ENCODE data around the gene ERI3. TPM values are rescaled to one million over a fixed set of nuclear protein-coding genes. Genes with fewer than 3 reads are reported as not detected.
A peak's percentile ranks its signal among the peaks of the same experiment; 100 is the strongest.

The ERI3 gene
- total RNA-seq, 1 experiment from 2014 or later = 83.4 TPM

- Mint-ChIP-seq H3K27me3 (ENCODE audit: insufficient read depth, unreplicated experiment) (no peaks in the 10 kb centered on the region), H3K9me3 (ENCODE audit: unreplicated experiment) (no peaks in the 10 kb centered on the region), H3K4me1 (ENCODE audit: insufficient read depth, unreplicated experiment) (peaks cover 35% of the 10 kb centered on the region), H3K36me3 (ENCODE audit: insufficient read depth, unreplicated experiment) (peaks cover 23% of the 10 kb centered on the region), H3K27ac (ENCODE audit: low read depth, unreplicated experiment) (peak overlapping the region; percentile 92), H3K4me3 (ENCODE audit: unreplicated experiment) (peak overlapping the region; percentile 89)
- TSS peak; percentile 52 for BruUV-seq (replicated peaks)
- POLR2A ChIA-PET = interaction anchor here (0.6 to 4.2 kb wide), 7 partner anchors 10 to 342 kb away, joined by 3 to 56 read pairs (median 3); no protein-coding TSS in a partner anchor
- TF ChIP-seq, protein P1, sequence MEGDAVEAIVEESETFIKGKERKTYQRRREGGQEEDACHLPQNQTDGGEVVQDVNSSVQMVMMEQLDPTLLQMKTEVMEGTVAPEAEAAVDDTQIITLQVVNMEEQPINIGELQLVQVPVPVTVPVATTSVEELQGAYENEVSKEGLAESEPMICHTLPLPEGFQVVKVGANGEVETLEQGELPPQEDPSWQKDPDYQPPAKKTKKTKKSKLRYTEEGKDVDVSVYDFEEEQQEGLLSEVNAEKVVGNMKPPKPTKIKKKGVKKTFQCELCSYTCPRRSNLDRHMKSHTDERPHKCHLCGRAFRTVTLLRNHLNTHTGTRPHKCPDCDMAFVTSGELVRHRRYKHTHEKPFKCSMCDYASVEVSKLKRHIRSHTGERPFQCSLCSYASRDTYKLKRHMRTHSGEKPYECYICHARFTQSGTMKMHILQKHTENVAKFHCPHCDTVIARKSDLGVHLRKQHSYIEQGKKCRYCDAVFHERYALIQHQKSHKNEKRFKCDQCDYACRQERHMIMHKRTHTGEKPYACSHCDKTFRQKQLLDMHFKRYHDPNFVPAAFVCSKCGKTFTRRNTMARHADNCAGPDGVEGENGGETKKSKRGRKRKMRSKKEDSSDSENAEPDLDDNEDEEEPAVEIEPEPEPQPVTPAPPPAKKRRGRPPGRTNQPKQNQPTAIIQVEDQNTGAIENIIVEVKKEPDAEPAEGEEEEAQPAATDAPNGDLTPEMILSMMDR (IDR thresholded peaks at IDR 0.05; ENCODE audit: unreplicated experiment) = no peak
- CTCF ChIA-PET = interaction anchor here (0.8 to 2.3 kb wide), 4 partner anchors 9 to 259 kb away, joined by 3 to 11 read pairs (median 6); no protein-coding TSS in a partner anchor
- DNase-seq (ENCODE audit: unreplicated experiment) = no peak
- intact Hi-C loops (cut with micrococcal nuclease) = no loop called here
These were observed 687 bp upstream of the ERI3 start for GRCh38 chr1:44355582-44356305.

DNA sequence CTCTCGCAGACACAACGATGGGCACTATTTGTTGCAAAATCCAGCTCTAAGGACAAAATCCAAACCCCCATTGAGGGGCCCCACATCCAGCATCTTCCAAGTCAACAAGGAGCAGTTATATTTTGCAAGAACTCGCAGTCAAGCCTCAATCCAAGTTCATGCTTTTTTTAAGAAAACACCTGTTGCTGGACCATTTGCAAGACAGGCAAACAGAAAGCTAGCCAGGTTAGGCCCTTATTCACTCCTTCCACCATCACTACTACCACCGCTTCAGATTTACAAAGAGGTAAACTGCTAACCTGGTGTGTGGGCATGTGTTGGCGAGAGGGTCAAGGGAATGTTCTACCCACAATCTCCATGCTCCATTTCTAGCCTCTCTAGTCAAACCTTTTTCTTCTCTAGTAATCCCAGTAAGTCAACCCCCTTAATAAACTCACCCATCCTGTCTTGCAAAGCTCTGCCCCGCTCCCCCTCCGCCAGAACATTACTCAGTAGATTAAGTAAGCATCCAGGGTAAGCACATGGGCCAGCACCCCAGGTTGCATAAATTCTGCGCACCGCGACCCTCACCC, 703 bp downstream of the ERI3 start:
- peak overlapping the region; percentile 92 for H3K27ac Mint-ChIP-seq (ENCODE audit: low read depth, unreplicated experiment)
- H3K9me3 Mint-ChIP-seq (ENCODE audit: unreplicated experiment) = no peaks in the 10 kb centered on the region
- peak overlapping the region; percentile 89 for H3K4me3 Mint-ChIP-seq (ENCODE audit: unreplicated experiment)
- TF ChIP-seq, protein P1 (IDR thresholded peaks at IDR 0.05; ENCODE audit: unreplicated experiment) = no peak
- peaks cover 23% of the 10 kb centered on the region for H3K36me3 Mint-ChIP-seq (ENCODE audit: insufficient read depth, unreplicated experiment)
- no peaks in the 10 kb centered on the region for H3K27me3 Mint-ChIP-seq (ENCODE audit: insufficient read depth, unreplicated experiment)
- H3K4me1 Mint-ChIP-seq (ENCODE audit: insufficient read depth, unreplicated experiment) = peaks cover 28% of the 10 kb centered on the region
- BruUV-seq (replicated peaks) = TSS peak; percentile 57
- POLR2A ChIA-PET = interaction anchor here (0.5 to 4.2 kb wide), 11 partner anchors 9 to 353 kb away, joined by 3 to 56 read pairs (median 4); no protein-coding TSS in a partner anchor
- CTCF ChIA-PET = interaction anchor here (1.0 to 2.3 kb wide), 3 partner anchors 26 to 298 kb away, joined by 3 to 9 read pairs (median 4); no protein-coding TSS in a partner anchor
- peak; percentile 11 for DNase-seq (ENCODE audit: unreplicated experiment)
- intact Hi-C loops (cut with micrococcal nuclease) = no loop called here

- TF ChIP-seq, protein P1 (IDR thresholded peaks at IDR 0.05; ENCODE audit: unreplicated experiment) = no peak
- Mint-ChIP-seq H3K27ac (ENCODE audit: low read depth, unreplicated experiment) (no peak overlapping the region), H3K9me3 (ENCODE audit: unreplicated experiment) (no peaks in the 10 kb centered on the region), H3K4me3 (ENCODE audit: unreplicated experiment) (peak overlapping the region; percentile 89), H3K36me3 (ENCODE audit: insufficient read depth, unreplicated experiment) (peaks cover 23% of the 10 kb centered on the region), H3K27me3 (ENCODE audit: insufficient read depth, unreplicated experiment) (no peaks in the 10 kb centered on the region), H3K4me1 (ENCODE audit: insufficient read depth, unreplicated experiment) (peaks cover 26% of the 10 kb centered on the region)
- intact Hi-C loops (cut with micrococcal nuclease) = no loop called here
- POLR2A ChIA-PET = interaction anchor here (0.5 to 4.2 kb wide), 8 partner anchors 8 to 201 kb away, joined by 3 to 56 read pairs (median 4); no protein-coding TSS in a partner anchor
- no peak for DNase-seq (ENCODE audit: unreplicated experiment)
- CTCF ChIA-PET = interaction anchor here (0.7 to 2.3 kb wide), 6 partner anchors 16 to 348 kb away, joined by 3 to 9 read pairs (median 4); no protein-coding TSS in a partner anchor
- BruUV-seq (replicated peaks) = no TSS peak
These were observed 1.5 kb downstream of the ERI3 start for GRCh38 chr1:44353604-44354003.

- Mint-ChIP-seq H3K9me3 (ENCODE audit: unreplicated experiment) (no peaks in the 10 kb centered on the region), H3K4me1 (ENCODE audit: insufficient read depth, unreplicated experiment) (peaks cover 37% of the 10 kb centered on the region), H3K4me3 (ENCODE audit: unreplicated experiment) (no peak overlapping the region), H3K27me3 (ENCODE audit: insufficient read depth, unreplicated experiment) (no peaks in the 10 kb centered on the region), H3K36me3 (ENCODE audit: insufficient read depth, unreplicated experiment) (peaks cover 23% of the 10 kb centered on the region), H3K27ac (ENCODE audit: low read depth, unreplicated experiment) (peak overlapping the region; percentile 17)
- TF ChIP-seq, protein P1 (IDR thresholded peaks at IDR 0.05; ENCODE audit: unreplicated experiment) = no peak
- DNase-seq (ENCODE audit: unreplicated experiment) = no peak
- intact Hi-C loops (cut with micrococcal nuclease) = no loop called here
- POLR2A ChIA-PET = interaction anchor here (0.7 to 1.0 kb wide), 2 partner anchors 12 to 26 kb away, joined by 4 read pairs; no protein-coding TSS in a partner anchor
- CTCF ChIA-PET = interaction anchor here (0.8 to 1.1 kb wide), 2 partner anchors 19 to 134 kb away, joined by 4 read pairs; no protein-coding TSS in a partner anchor
- BruUV-seq (replicated peaks) = no TSS peak
These were observed 3.8 kb downstream of the ERI3 start for GRCh38 chr1:44351289-44351688.
